ENCODE measurements around the gene UBASH3B. TPM values are rescaled to one million over a fixed set of nuclear protein-coding genes. Genes with fewer than 3 reads are reported as not detected.

The UBASH3B gene
- total RNA-seq, 1 experiment from 2014 or later = 8.0 TPM

GRCh38 chr11:122755409-122755808, 99.9 kb downstream of the UBASH3B start:
- no peaks in the 10 kb centered on the region for H3K23me2 ChIP-seq (ENCODE audit: insufficient read length, low read depth, low read length, poor library complexity, severe bottlenecking)
- no peak for DNase-seq
- H3K4me2 ChIP-seq (ENCODE audit: insufficient read depth, insufficient read length, low read length) = no peak overlapping the region

More at GRCh38 chr11:122755409-122755808, 99.9 kb downstream of the UBASH3B start:
- Mint-ChIP-seq H3K27me3 (ENCODE audit: low read depth) (no peaks in the 10 kb centered on the region), H3K9me3 (no peaks in the 10 kb centered on the region), H3K36me3 (ENCODE audit: insufficient read depth in 1 of 3, low read depth in 3 of 3) (no peaks in the 10 kb centered on the region), H3K4me3 (no peak overlapping the region), H3K27ac (0 out of 7 replicates have a peak overlapping the region, but pooled peaks of 1 of the 3 experiments have one; percentile 21), H3K4me1 (peaks cover 3 to 9% of the 10 kb centered on the region in 2 experiments; a peak in 3 of 4 replicates)
- no peak overlapping the region for H2AK5ac ChIP-seq (ENCODE audit: insufficient read length, low read length)
- no peak overlapping the region for H4K5ac ChIP-seq (ENCODE audit: insufficient read length, low read depth, low read length)
- no peak overlapping the region for H4K8ac ChIP-seq (replicated peaks; ENCODE audit: insufficient read length, low read depth, low read length)
- no peak overlapping the region for H2BK5ac ChIP-seq (ENCODE audit: insufficient read length, low read length)
- H3K18ac ChIP-seq (ENCODE audit: insufficient read length, low read depth, low read length) = no peak overlapping the region
- no peak overlapping the region for H2AFZ ChIP-seq (ENCODE audit: low read length)
- no peak for TF ChIP-seq CTCF (conservative IDR thresholded peaks at IDR 0.05)
- H3K4ac ChIP-seq (ENCODE audit: low read depth, low read length) = no peak overlapping the region
- H4K20me1 ChIP-seq (ENCODE audit: control insufficient read depth, insufficient read depth, insufficient read length) = peaks cover 2% of the 10 kb centered on the region
- no peak overlapping the region for H2BK120ac ChIP-seq (ENCODE audit: low read depth, low read length, poor library complexity, severe bottlenecking)
- no peak overlapping the region for H2BK15ac ChIP-seq (ENCODE audit: low read depth, low read length)
- H3K9me3 ChIP-seq (ENCODE audit: control insufficient read depth, low read depth, low read length) = no peaks in the 10 kb centered on the region
- no peaks in the 10 kb centered on the region for H3K79me2 ChIP-seq (ENCODE audit: insufficient read depth, low read length)
- H2BK20ac ChIP-seq (ENCODE audit: low read depth, low read length, poor library complexity, severe bottlenecking) = no peak overlapping the region
- H3K14ac ChIP-seq (ENCODE audit: insufficient read depth, low read length) = no peak overlapping the region
- no peak overlapping the region for H3K56ac ChIP-seq (ENCODE audit: insufficient read length, low read depth, low read length)
- H3K27me3 ChIP-seq (ENCODE audit: insufficient read depth, low read length) = no peaks in the 10 kb centered on the region
- H4K91ac ChIP-seq (ENCODE audit: insufficient read length, low read depth, low read length) = no peak overlapping the region
- WGBS (ENCODE audit: extremely low coverage, insufficient read length, low lambda C conversion rate) = no CpG with 5 or more reads among the region's 9 CpGs
- no peak overlapping the region for H3T11ph ChIP-seq (ENCODE audit: low read length)
- no peak overlapping the region for H3K9ac ChIP-seq (ENCODE audit: extremely low read depth, insufficient read length, low read length)
- no peaks in the 10 kb centered on the region for H3K79me1 ChIP-seq (ENCODE audit: insufficient read depth, low read depth, low read length, poor library complexity, severe bottlenecking)
- no peak overlapping the region for H2BK12ac ChIP-seq (ENCODE audit: insufficient read length, low read depth, low read length)
- no peaks in the 10 kb centered on the region for H3K4me1 ChIP-seq (ENCODE audit: insufficient read depth, low read length)
- H3K27ac ChIP-seq (ENCODE audit: insufficient read length, low read depth, low read length) = no peak overlapping the region
- no peak overlapping the region for H3K23ac ChIP-seq (ENCODE audit: insufficient read length, low read depth, low read length)
